ENCODE measurements around the gene MEIS2. TPM values are rescaled to one million over a fixed set of nuclear protein-coding genes. Genes with fewer than 3 reads are reported as not detected.

MEIS2 gene
- total and polyA plus RNA-seq, 8 donors, result 14.1 to 44.5 (median 36.3) TPM

GRCh38 chr15:37045859-37046740 lies 54.2 kb downstream of the MEIS2 start:
- peak in 2 of 4 donors; percentile 50 to 55 for DNase-seq

GRCh38 chr15:37044915-37045648 lies 55.3 kb downstream of the MEIS2 start:
- DNase-seq (no peak), ATAC-seq (no peak)
- Histone ChIP-seq H3K27ac (no peak overlapping the region), H3K4me3 (no peak overlapping the region), H3K27me3 (no peaks in the 10 kb centered on the region), H3K4me1 (peaks cover 0 to 4% of the 10 kb centered on the region in 2 donors), H3K36me3 (no peaks in the 10 kb centered on the region), H3K9me3 (no peaks in the 10 kb centered on the region)
- intact Hi-C loops (cut with DNase I), result no loop called here
- TF ChIP-seq CTCF (IDR thresholded peaks at IDR 0.05), result no peak

More at GRCh38 chr15:37045859-37046740, 54.2 kb downstream of the MEIS2 start:
- Histone ChIP-seq H3K9me3 (no peaks in the 10 kb centered on the region), H3K36me3 (no peaks in the 10 kb centered on the region), H3K27ac (peak overlapping the region in 1 of 2 donors; percentile 44), H3K4me1 (peaks cover 0 to 4% of the 10 kb centered on the region in 2 donors), H3K27me3 (no peaks in the 10 kb centered on the region), H3K4me3 (no peak overlapping the region)
- TF ChIP-seq CTCF (IDR thresholded peaks at IDR 0.05), result no peak
- peak; percentile 92 for ATAC-seq
- intact Hi-C loops (cut with DNase I), result no loop called here

GRCh38 chr15:37041836-37042235 lies 58.5 kb downstream of the MEIS2 start:
- Histone ChIP-seq H3K9me3 (no peaks in the 10 kb centered on the region), H3K4me3 (no peak overlapping the region), H3K4me1 (peaks cover 0 to 4% of the 10 kb centered on the region in 2 donors), H3K27ac (no peak overlapping the region), H3K36me3 (no peaks in the 10 kb centered on the region), H3K27me3 (no peaks in the 10 kb centered on the region)
- ATAC-seq (no peak), DNase-seq (no peak)
- no peak for TF ChIP-seq CTCF (IDR thresholded peaks at IDR 0.05)
- intact Hi-C loops (cut with DNase I), result no loop called here

- no peaks in the 10 kb centered on the region for H3K9me3 ChIP-seq
- TF ChIP-seq CTCF (IDR thresholded peaks at IDR 0.05), result no peak
- no peak overlapping the region for H3K4me3 ChIP-seq
- H3K27me3 ChIP-seq, result no peaks in the 10 kb centered on the region
- intact Hi-C loops (cut with DNase I), result no loop called here
- ATAC-seq (no peak), DNase-seq (no peak)
- no peaks in the 10 kb centered on the region for H3K36me3 ChIP-seq
- no peak overlapping the region for H3K27ac ChIP-seq
- H3K4me1 ChIP-seq, result peaks cover 0 to 4% of the 10 kb centered on the region in 2 donors
Measured at GRCh38 chr15:37041042-37041441, 59.3 kb downstream of the MEIS2 start.
